CD8-positive, alpha-beta memory T cell (primary cell): ENCODE measurements around the gene CRTAC1. TPM values are rescaled to one million over a fixed set of nuclear protein-coding genes. Genes with fewer than 3 reads are reported as not detected.

ENCODE experiments used
- CTCF ChIA-PET: fragments of 350-600 bp; sonication (Branson Sonifier 250); formaldehyde crosslinking; loops from one replicate; lab custom pipeline; 2021; ENCODE audit warnings: antibody characterized with exemption; lab: Charles Lee
- POLR2A ChIA-PET: fragments of 350-600 bp; sonication (Branson Sonifier 250); formaldehyde crosslinking; loops from one replicate; lab custom pipeline; 2021; ENCODE audit warnings: antibody characterized with exemption; lab: Charles Lee
- DNase-seq, 5 donors: peaks; one replicate each; pipeline versions ENCODE4 v3.0.0 to v3.0.0-alpha.2; 2020 to 2022; ENCODE audit warnings: mixed read lengths in 1 of 5
- H3K27ac ChIP-seq: one replicate; pipeline ENCODE4 v1.7.0; 2013; ENCODE audit warnings: low read depth, mild to moderate bottlenecking, low read length, moderate library complexity
- H3K27me3 ChIP-seq: 2 replicates; pipeline ENCODE4 v1.7.0; 2013; ENCODE audit warnings: low read length, mild to moderate bottlenecking; ENCODE audit not compliant: insufficient read depth, poor library complexity, severe bottlenecking
- H3K36me3 ChIP-seq: 2 replicates; pipeline ENCODE4 v1.7.0; 2013; ENCODE audit warnings: mild to moderate bottlenecking, low read length, moderate library complexity; ENCODE audit not compliant: insufficient read depth
- H3K4me1 ChIP-seq: 2 replicates; pipeline ENCODE4 v1.7.0; 2013; ENCODE audit warnings: mild to moderate bottlenecking, low read length, moderate library complexity; ENCODE audit not compliant: insufficient read depth
- H3K4me3 ChIP-seq: 2 replicates; pipeline ENCODE4 v1.7.0; 2013; ENCODE audit warnings: mild to moderate bottlenecking, low read length
- H3K9me3 ChIP-seq: 2 replicates; pipeline ENCODE4 v1.7.0; 2013; ENCODE audit warnings: mild to moderate bottlenecking, low read length
- H3K27ac Mint-ChIP-seq, 8 donors: one replicate each; pipeline ENCODE4 v1.8.0; 2020 to 2021; ENCODE audit warnings: mixed read lengths in 8 of 8, mild to moderate bottlenecking in 6 of 8, inconsistent platforms in 3 of 8, moderate library complexity in 3 of 8
- H3K27me3 Mint-ChIP-seq, 2 donors: one replicate each; pipeline ENCODE4 v1.8.0; 2020 to 2021; ENCODE audit warnings: mixed read lengths in 2 of 2, mild to moderate bottlenecking in 1 of 2, moderate library complexity in 1 of 2
- H3K36me3 Mint-ChIP-seq, 3 donors: one replicate each; pipeline ENCODE4 v1.8.0; 2020 to 2021; ENCODE audit warnings: mixed read lengths in 3 of 3, inconsistent platforms in 1 of 3, mild to moderate bottlenecking in 1 of 3
- H3K4me1 Mint-ChIP-seq, 3 donors: one replicate each; pipeline ENCODE4 v1.8.0; 2020 to 2021; ENCODE audit warnings: mixed read lengths in 3 of 3, inconsistent platforms in 1 of 3, mild to moderate bottlenecking in 1 of 3
- H3K4me3 Mint-ChIP-seq, 7 donors: one replicate each; pipeline ENCODE4 v1.8.0; 2020 to 2021; ENCODE audit warnings: mixed read lengths in 7 of 7, mild to moderate bottlenecking in 6 of 7, moderate library complexity in 4 of 7, inconsistent platforms in 2 of 7
- H3K9me3 Mint-ChIP-seq, 5 donors: one replicate each; pipeline ENCODE4 v1.8.0; 2020 to 2022; ENCODE audit warnings: mixed read lengths in 5 of 5, mild to moderate bottlenecking in 3 of 5, moderate library complexity in 2 of 5, inconsistent platforms in 1 of 5
- polyA plus RNA-seq: library from polyadenylated mRNA; unstranded; fragments of 300-500 nt; fragmentation: Illumina TruSeq; gene quantifications from one replicate; pipeline ENCODE4 v1.2.3, GENCODE V29; 2021
- total RNA-seq, 2 experiments: library from RNA; stranded (reverse); gene quantifications; one replicate each; pipeline ENCODE4 v1.2.3, GENCODE V29; 2021

Gene CRTAC1
- total and polyA plus RNA-seq, 3 experiments from 2014 or later: not detected

GRCh38 chr10:98060079-98060478 lies 29.7 kb upstream of the CRTAC1 start:
- CTCF ChIA-PET: no interaction called here
- no peak for DNase-seq
- Histone ChIP-seq H3K27me3 (peaks cover 5% of the 10 kb centered on the region), H3K9me3 (no peaks in the 10 kb centered on the region), H3K4me3 (no peak overlapping the region), H3K27ac (no peak overlapping the region), H3K4me1 (no peaks in the 10 kb centered on the region), H3K36me3 (no peaks in the 10 kb centered on the region)
- POLR2A ChIA-PET: no interaction called here
- no peaks in the 10 kb centered on the region for H3K4me1 Mint-ChIP-seq
- peaks cover 0 to 1% (median 0%) of the 10 kb centered on the region in 5 donors for H3K9me3 Mint-ChIP-seq
- H3K36me3 Mint-ChIP-seq: peaks cover 0 to 3% (median 0%) of the 10 kb centered on the region in 3 donors
- H3K27ac Mint-ChIP-seq: peak overlapping the region in 1 of 8 donors; percentile 82
- no peak overlapping the region for H3K4me3 Mint-ChIP-seq
- H3K27me3 Mint-ChIP-seq: peaks cover 22 to 79% of the 10 kb centered on the region in 2 donors

- DNase-seq: no peak
- POLR2A ChIA-PET: no interaction called here
- H3K27me3 ChIP-seq: no peaks in the 10 kb centered on the region
- H3K36me3 Mint-ChIP-seq: no peaks in the 10 kb centered on the region
- no peaks in the 10 kb centered on the region for H3K4me1 ChIP-seq
- no peaks in the 10 kb centered on the region for H3K4me1 Mint-ChIP-seq
- no peak overlapping the region for H3K4me3 Mint-ChIP-seq
- no peaks in the 10 kb centered on the region for H3K9me3 Mint-ChIP-seq
- H3K9me3 ChIP-seq: no peaks in the 10 kb centered on the region
- no peak overlapping the region for H3K27ac Mint-ChIP-seq
- H3K36me3 ChIP-seq: no peaks in the 10 kb centered on the region
- H3K4me3 ChIP-seq: no peak overlapping the region
- CTCF ChIA-PET: interaction anchor here (0.8 kb wide), 1 partner anchor 13 kb away, joined by 3 read pairs; no protein-coding TSS in a partner anchor
- H3K27ac ChIP-seq: no peak overlapping the region
- H3K27me3 Mint-ChIP-seq: peaks cover 27 to 80% of the 10 kb centered on the region in 2 donors
These were observed 27.9 kb upstream of the CRTAC1 start for GRCh38 chr10:98058295-98058694.

- Mint-ChIP-seq H3K36me3 (no peaks in the 10 kb centered on the region), H3K4me1 (no peaks in the 10 kb centered on the region), H3K27ac (no peak overlapping the region), H3K27me3 (peaks cover 22 to 73% of the 10 kb centered on the region in 2 donors), H3K4me3 (no peak overlapping the region), H3K9me3 (no peaks in the 10 kb centered on the region)
- Histone ChIP-seq H3K4me3 (no peak overlapping the region), H3K4me1 (no peaks in the 10 kb centered on the region), H3K27me3 (no peaks in the 10 kb centered on the region), H3K36me3 (no peaks in the 10 kb centered on the region), H3K9me3 (no peaks in the 10 kb centered on the region), H3K27ac (no peak overlapping the region)
- POLR2A ChIA-PET: no interaction called here
- CTCF ChIA-PET: no interaction called here
- no peak for DNase-seq
These were observed 25.6 kb upstream of the CRTAC1 start for GRCh38 chr10:98055841-98056516.

GRCh38 chr10:98047009-98047741 lies 16.8 kb upstream of the CRTAC1 start:
- Mint-ChIP-seq H3K27me3 (peaks cover 23 to 49% of the 10 kb centered on the region in 2 donors), H3K4me3 (no peak overlapping the region), H3K4me1 (peaks cover 3 to 6% (median 3%) of the 10 kb centered on the region in 3 donors), H3K9me3 (no peaks in the 10 kb centered on the region), H3K36me3 (no peaks in the 10 kb centered on the region), H3K27ac (no peak overlapping the region)
- Histone ChIP-seq H3K4me3 (no peak overlapping the region), H3K27ac (no peak overlapping the region), H3K4me1 (no peaks in the 10 kb centered on the region), H3K9me3 (no peaks in the 10 kb centered on the region), H3K36me3 (no peaks in the 10 kb centered on the region), H3K27me3 (peaks cover 11% of the 10 kb centered on the region)
- CTCF ChIA-PET: interaction anchor here (1.2 to 1.6 kb wide), 2 partner anchors 17 to 18 kb away, joined by 3 read pairs; partner anchors contain the start of gene CRTAC1
- no peak for DNase-seq
- POLR2A ChIA-PET: no interaction called here

GRCh38 chr10:98045785-98046389 lies 15.5 kb upstream of the CRTAC1 start:
- H3K36me3 Mint-ChIP-seq: no peaks in the 10 kb centered on the region
- no peaks in the 10 kb centered on the region for H3K9me3 ChIP-seq
- peaks cover 17% of the 10 kb centered on the region for H3K27me3 ChIP-seq
- peak overlapping the region in 1 of 7 donors; percentile 67 for H3K4me3 Mint-ChIP-seq
- H3K27me3 Mint-ChIP-seq: peaks cover 16 to 48% of the 10 kb centered on the region in 2 donors
- no peaks in the 10 kb centered on the region for H3K36me3 ChIP-seq
- peak; percentile 31 to 59 (median 32) for DNase-seq
- H3K27ac Mint-ChIP-seq: peak overlapping the region in 1 of 8 donors; percentile 48
- H3K4me3 ChIP-seq: no peak overlapping the region
- H3K4me1 Mint-ChIP-seq: peaks cover 3 to 6% (median 3%) of the 10 kb centered on the region in 3 donors
- POLR2A ChIA-PET: no interaction called here
- H3K9me3 Mint-ChIP-seq: no peaks in the 10 kb centered on the region
- H3K27ac ChIP-seq: no peak overlapping the region
- no peaks in the 10 kb centered on the region for H3K4me1 ChIP-seq
- CTCF ChIA-PET: interaction anchor here (0.9 to 2.2 kb wide), 4 partner anchors 10 to 156 kb away, joined by 3 to 9 read pairs (median 3); no protein-coding TSS in a partner anchor

- no peak overlapping the region for H3K4me3 ChIP-seq
- H3K27me3 ChIP-seq: peaks cover 36% of the 10 kb centered on the region
- no peaks in the 10 kb centered on the region for H3K4me1 ChIP-seq
- H3K9me3 Mint-ChIP-seq: no peaks in the 10 kb centered on the region
- ChIA-PET CTCF (interaction anchor here (0.7 to 3.2 kb wide), 11 partner anchors 9 to 139 kb away, joined by 3 to 17 read pairs (median 3); no protein-coding TSS in a partner anchor), POLR2A (no interaction called here)
- peak in 1 of 5 donors; percentile 11 for DNase-seq
- no peaks in the 10 kb centered on the region for H3K9me3 ChIP-seq
- no peaks in the 10 kb centered on the region for H3K36me3 Mint-ChIP-seq
- peaks cover 3 to 6% (median 3%) of the 10 kb centered on the region in 3 donors for H3K4me1 Mint-ChIP-seq
- no peak overlapping the region for H3K27ac ChIP-seq
- no peaks in the 10 kb centered on the region for H3K36me3 ChIP-seq
- no peak overlapping the region for H3K4me3 Mint-ChIP-seq
- H3K27me3 Mint-ChIP-seq: peaks cover 44 to 77% of the 10 kb centered on the region in 2 donors
- no peak overlapping the region for H3K27ac Mint-ChIP-seq
These were observed 11.1 kb upstream of the CRTAC1 start for GRCh38 chr10:98041352-98042043.

GRCh38 chr10:98039690-98040381 lies 9.4 kb upstream of the CRTAC1 start:
- H3K4me3 ChIP-seq: no peak overlapping the region
- H3K36me3 ChIP-seq: no peaks in the 10 kb centered on the region
- Mint-ChIP-seq H3K4me3 (no peak overlapping the region), H3K9me3 (no peaks in the 10 kb centered on the region), H3K27me3 (peaks cover 59 to 89% of the 10 kb centered on the region in 2 donors), H3K4me1 (no peaks in the 10 kb centered on the region), H3K36me3 (no peaks in the 10 kb centered on the region), H3K27ac (no peak overlapping the region)
- no peak for DNase-seq
- H3K27me3 ChIP-seq: peaks cover 36% of the 10 kb centered on the region
- H3K9me3 ChIP-seq: no peaks in the 10 kb centered on the region
- H3K27ac ChIP-seq: no peak overlapping the region
- POLR2A ChIA-PET: no interaction called here
- CTCF ChIA-PET: interaction anchor here (1.2 to 3.2 kb wide), 3 partner anchors 11 to 125 kb away, joined by 3 to 17 read pairs (median 12); no protein-coding TSS in a partner anchor
- H3K4me1 ChIP-seq: no peaks in the 10 kb centered on the region
